Activated naive CD4-positive, alpha-beta T cell treated with anti-CD3 and anti-CD28 coated beads for 36 hours (primary cell): ENCODE measurements around the gene PDZRN3. TPM values are rescaled to one million over a fixed set of nuclear protein-coding genes. Genes with fewer than 3 reads are reported as not detected.
"Not testable (repeated sequence)": the region's sequence is repeated elsewhere in the genome, so short reads cannot be mapped to it uniquely, and the experiment has no call there.

ENCODE experiments used
- CTCF ChIA-PET: fragments of 350-600 bp; sonication (Branson Sonifier 250); formaldehyde crosslinking; loops from one replicate; lab custom pipeline; 2021; ENCODE audit warnings: antibody characterized with exemption; lab: Charles Lee
- DNase-seq: peaks from one replicate; pipeline ENCODE4 v3.0.0-alpha.2; 2020
- H3K27ac Mint-ChIP-seq: one replicate; pipeline ENCODE4 v1.8.0; 2021; ENCODE audit warnings: mild to moderate bottlenecking, mixed read lengths
- H3K27me3 Mint-ChIP-seq: one replicate; pipeline ENCODE4 v1.8.0; 2021; ENCODE audit warnings: low read depth, mixed read lengths
- H3K36me3 Mint-ChIP-seq: one replicate; pipeline ENCODE4 v1.8.0; 2021; ENCODE audit warnings: low read depth, mixed read lengths
- H3K4me1 Mint-ChIP-seq: one replicate; pipeline ENCODE4 v1.8.0; 2021; ENCODE audit warnings: low read depth, mixed read lengths
- H3K4me3 Mint-ChIP-seq: one replicate; pipeline ENCODE4 v1.8.0; 2021; ENCODE audit warnings: mild to moderate bottlenecking, moderate library complexity, mixed read lengths
- H3K9me3 Mint-ChIP-seq: one replicate; pipeline ENCODE4 v1.8.0; 2021; ENCODE audit warnings: mixed read lengths
- intact Hi-C: fragments of 100-400 bp; cut with micrococcal nuclease; formaldehyde crosslinking; loops from one replicate; pipeline ENCODE4 v1.15.1; 2023
- total RNA-seq, 2 experiments: library from RNA; stranded (reverse); gene quantifications; one replicate each; pipeline ENCODE4 v1.2.3, GENCODE V29; 2021

PDZRN3 gene
- total RNA-seq, 2 experiments from 2014 or later, result not detected

- peak overlapping the region; percentile 27 for H3K27ac Mint-ChIP-seq
- intact Hi-C loops, result no loop called here
- DNase-seq, result no peak
- H3K27me3 Mint-ChIP-seq, result peaks cover 13% of the 10 kb centered on the region
- peaks cover 4% of the 10 kb centered on the region for H3K9me3 Mint-ChIP-seq
- no peaks in the 10 kb centered on the region for H3K36me3 Mint-ChIP-seq
- no peak overlapping the region for H3K4me3 Mint-ChIP-seq
- H3K4me1 Mint-ChIP-seq, result no peaks in the 10 kb centered on the region
- CTCF ChIA-PET, result no interaction called here
Observed at GRCh38 chr3:73577704-73578103, 47.0 kb downstream of the PDZRN3 start.

- H3K27ac Mint-ChIP-seq, result no peak overlapping the region
- no peak overlapping the region for H3K4me3 Mint-ChIP-seq
- H3K36me3 Mint-ChIP-seq, result no peaks in the 10 kb centered on the region
- no peak for DNase-seq
- H3K27me3 Mint-ChIP-seq, result peaks cover 17% of the 10 kb centered on the region
- intact Hi-C loops, result no loop called here
- no peaks in the 10 kb centered on the region for H3K4me1 Mint-ChIP-seq
- H3K9me3 Mint-ChIP-seq, result peaks cover 4% of the 10 kb centered on the region
- CTCF ChIA-PET, result no interaction called here
Observed at GRCh38 chr3:73576999-73577461, 47.7 kb downstream of the PDZRN3 start.

- Mint-ChIP-seq H3K4me3 (no peak overlapping the region), H3K27ac (no peak overlapping the region), H3K9me3 (peaks cover 4% of the 10 kb centered on the region), H3K36me3 (no peaks in the 10 kb centered on the region), H3K27me3 (peaks cover 22% of the 10 kb centered on the region), H3K4me1 (no peaks in the 10 kb centered on the region)
- DNase-seq, result no peak
- CTCF ChIA-PET, result no interaction called here
- intact Hi-C loops, result no loop called here
Observed at GRCh38 chr3:73575953-73576352, 48.8 kb downstream of the PDZRN3 start.

- intact Hi-C loops, result no loop called here
- H3K9me3 Mint-ChIP-seq, result peaks cover 4% of the 10 kb centered on the region
- H3K27me3 Mint-ChIP-seq, result peaks cover 24% of the 10 kb centered on the region
- DNase-seq, result no peak
- no peaks in the 10 kb centered on the region for H3K4me1 Mint-ChIP-seq
- CTCF ChIA-PET, result no interaction called here
- H3K36me3 Mint-ChIP-seq, result no peaks in the 10 kb centered on the region
- H3K4me3 Mint-ChIP-seq, result no peak overlapping the region
- H3K27ac Mint-ChIP-seq, result no peak overlapping the region
Observed at GRCh38 chr3:73575519-73575918, 49.2 kb downstream of the PDZRN3 start.

GRCh38 chr3:73573204-73573603, 51.5 kb downstream of the PDZRN3 start:
- Mint-ChIP-seq H3K27me3 (peaks cover 35% of the 10 kb centered on the region), H3K36me3 (no peaks in the 10 kb centered on the region), H3K4me1 (no peaks in the 10 kb centered on the region), H3K4me3 (no peak overlapping the region), H3K27ac (no peak overlapping the region), H3K9me3 (peaks cover 2% of the 10 kb centered on the region)
- CTCF ChIA-PET, result no interaction called here
- no peak for DNase-seq
- intact Hi-C loops, result no loop called here

GRCh38 chr3:73572368-73572767, 52.4 kb downstream of the PDZRN3 start:
- intact Hi-C loops, result no loop called here
- no peak for DNase-seq
- CTCF ChIA-PET, result no interaction called here
- Mint-ChIP-seq H3K27ac (no peak overlapping the region), H3K4me1 (no peaks in the 10 kb centered on the region), H3K27me3 (peaks cover 30% of the 10 kb centered on the region), H3K9me3 (no peaks in the 10 kb centered on the region), H3K4me3 (no peak overlapping the region), H3K36me3 (no peaks in the 10 kb centered on the region)

- Mint-ChIP-seq H3K4me1 (no peaks in the 10 kb centered on the region), H3K4me3 (no peak overlapping the region), H3K27ac (no peak overlapping the region), H3K9me3 (no peaks in the 10 kb centered on the region), H3K27me3 (peaks cover 30% of the 10 kb centered on the region), H3K36me3 (no peaks in the 10 kb centered on the region)
- DNase-seq, result no peak
- intact Hi-C loops, result no loop called here
- CTCF ChIA-PET, result no interaction called here
Observed at GRCh38 chr3:73571238-73571794, 53.4 kb downstream of the PDZRN3 start.

- H3K27ac Mint-ChIP-seq, result no peak overlapping the region
- H3K27me3 Mint-ChIP-seq, result peaks cover 29% of the 10 kb centered on the region
- no peak for DNase-seq
- no peaks in the 10 kb centered on the region for H3K4me1 Mint-ChIP-seq
- H3K9me3 Mint-ChIP-seq, result no peaks in the 10 kb centered on the region
- no peaks in the 10 kb centered on the region for H3K36me3 Mint-ChIP-seq
- H3K4me3 Mint-ChIP-seq, result no peak overlapping the region
- CTCF ChIA-PET, result no interaction called here
- intact Hi-C loops, result no loop called here
Observed at GRCh38 chr3:73569246-73569760, 55.4 kb downstream of the PDZRN3 start.

GRCh38 chr3:73568371-73568862, 56.3 kb downstream of the PDZRN3 start:
- CTCF ChIA-PET, result no interaction called here
- no peak overlapping the region for H3K4me3 Mint-ChIP-seq
- H3K36me3 Mint-ChIP-seq, result no peaks in the 10 kb centered on the region
- H3K27me3 Mint-ChIP-seq, result peaks cover 28% of the 10 kb centered on the region
- intact Hi-C loops, result no loop called here
- no peak overlapping the region for H3K27ac Mint-ChIP-seq
- H3K4me1 Mint-ChIP-seq, result no peaks in the 10 kb centered on the region
- H3K9me3 Mint-ChIP-seq, result no peaks in the 10 kb centered on the region
- no peak for DNase-seq

- H3K9me3 Mint-ChIP-seq, H3K4me1 Mint-ChIP-seq, intact Hi-C loops, H3K36me3 Mint-ChIP-seq, H3K27ac Mint-ChIP-seq, DNase-seq, H3K4me3 Mint-ChIP-seq, CTCF ChIA-PET: not testable (repeated sequence)
- peaks cover 14% of the 10 kb centered on the region for H3K27me3 Mint-ChIP-seq
Observed at GRCh38 chr3:73565374-73565773, 59.4 kb downstream of the PDZRN3 start.

GRCh38 chr3:73563896-73564582, 60.7 kb downstream of the PDZRN3 start:
- no peaks in the 10 kb centered on the region for H3K9me3 Mint-ChIP-seq
- intact Hi-C loops, result no loop called here
- no peak for DNase-seq
- H3K4me1 Mint-ChIP-seq, result no peaks in the 10 kb centered on the region
- H3K36me3 Mint-ChIP-seq, result no peaks in the 10 kb centered on the region
- peaks cover 5% of the 10 kb centered on the region for H3K27me3 Mint-ChIP-seq
- no peak overlapping the region for H3K4me3 Mint-ChIP-seq
- CTCF ChIA-PET, result no interaction called here
- H3K27ac Mint-ChIP-seq, result no peak overlapping the region

GRCh38 chr3:73561494-73561893, 63.2 kb downstream of the PDZRN3 start:
- Mint-ChIP-seq H3K27ac (no peak overlapping the region), H3K9me3 (no peaks in the 10 kb centered on the region), H3K27me3 (peaks cover 2% of the 10 kb centered on the region), H3K4me3 (no peak overlapping the region), H3K36me3 (no peaks in the 10 kb centered on the region), H3K4me1 (no peaks in the 10 kb centered on the region)
- no peak for DNase-seq
- intact Hi-C loops, result no loop called here
- CTCF ChIA-PET, result no interaction called here

- H3K27ac Mint-ChIP-seq, result no peak overlapping the region
- CTCF ChIA-PET, result no interaction called here
Observed at GRCh38 chr3:73559749-73560148, 65.0 kb downstream of the PDZRN3 start.

More at GRCh38 chr3:73559749-73560148, 65.0 kb downstream of the PDZRN3 start:
- no peaks in the 10 kb centered on the region for H3K9me3 Mint-ChIP-seq
- H3K36me3 Mint-ChIP-seq, result no peaks in the 10 kb centered on the region
- peaks cover 2% of the 10 kb centered on the region for H3K27me3 Mint-ChIP-seq
- intact Hi-C loops, result no loop called here
- no peaks in the 10 kb centered on the region for H3K4me1 Mint-ChIP-seq
- DNase-seq, result no peak
- H3K4me3 Mint-ChIP-seq, result no peak overlapping the region
